ENCODE results near the gene GPR155.

The GPR155 gene

GRCh38 chr2:174383796-174384195 lies 103.0 kb downstream of the GPR155 start:
- no peak for ATAC-seq
- peak overlapping the region; percentile 46 for H3K27ac Mint-ChIP-seq
- peaks cover 46% of the 10 kb centered on the region for H3K36me3 Mint-ChIP-seq
- peaks cover 1% of the 10 kb centered on the region for H3K4me1 Mint-ChIP-seq
- peaks cover under 1% of the 10 kb centered on the region for H3K9me3 Mint-ChIP-seq
- H3K27me3 Mint-ChIP-seq = no peaks in the 10 kb centered on the region
- H3K4me3 Mint-ChIP-seq = no peak overlapping the region
